Stimulated activated CD8-positive, alpha-beta memory T cell treated with anti-CD3 and anti-CD28 coated beads, Interleukin-4, amount 100 ng/mL, for 48 hours (primary cell): ENCODE measurements around the gene TNFAIP8L3.
"Not testable (repeated sequence)": the region's sequence is repeated elsewhere in the genome, so short reads cannot be mapped to it uniquely, and the experiment has no call there.

ENCODE experiments used
- DNase-seq: peaks from one replicate; pipeline ENCODE4 v3.0.0-alpha.2; 2020

The TNFAIP8L3 gene

DNA sequence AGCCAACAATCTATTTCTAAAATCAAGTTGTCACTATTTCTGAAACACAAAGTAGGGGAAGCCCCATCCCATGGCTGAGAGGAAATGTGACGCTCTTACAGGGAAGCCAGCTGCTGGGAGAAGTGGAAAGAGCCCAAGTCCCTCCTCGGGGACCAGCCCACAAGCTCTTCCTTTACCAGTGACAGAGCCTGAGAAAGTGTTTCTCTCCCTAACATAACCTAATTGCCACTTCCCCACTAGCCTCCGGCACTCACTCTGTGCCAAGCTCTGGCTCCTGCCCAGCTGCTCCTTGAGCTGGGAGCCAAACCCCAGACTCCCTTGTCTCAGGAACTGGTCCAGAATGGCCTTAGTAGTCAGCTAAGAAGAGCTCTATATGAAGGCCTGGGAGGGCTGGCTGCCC lies 42.9 kb downstream of the TNFAIP8L3 start:
- DNase-seq: no peak

DNA sequence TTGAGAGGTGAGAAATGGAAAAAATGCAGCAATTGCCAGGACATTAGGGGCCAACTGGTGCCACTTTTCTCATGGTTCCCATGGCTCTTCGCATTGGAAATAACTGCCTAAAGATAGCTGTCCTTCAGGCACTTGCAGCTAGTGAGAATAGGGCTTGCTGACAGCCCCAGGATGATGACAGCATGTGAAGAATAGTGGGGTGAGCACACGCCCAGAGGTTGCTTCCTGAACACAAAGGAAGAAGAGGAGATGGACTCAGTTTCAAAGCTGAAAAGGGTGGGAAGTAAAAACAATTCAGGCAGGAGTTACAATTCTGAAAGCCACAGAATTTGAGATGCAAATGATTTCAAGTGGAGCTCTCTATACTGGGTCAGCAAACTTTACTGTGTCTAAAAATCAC lies 45.6 kb downstream of the TNFAIP8L3 start:
- no peak for DNase-seq

GRCh38 chr15:51048308-51048707 lies 46.4 kb downstream of the TNFAIP8L3 start:
- DNase-seq: no peak

- DNase-seq: no peak
Measured at GRCh38 chr15:51046799-51047449, 47.8 kb downstream of the TNFAIP8L3 start.

- no peak for DNase-seq
Measured at GRCh38 chr15:51046016-51046415, 48.7 kb downstream of the TNFAIP8L3 start.

GRCh38 chr15:51044037-51044727 lies 50.5 kb downstream of the TNFAIP8L3 start:
- no peak for DNase-seq

DNA sequence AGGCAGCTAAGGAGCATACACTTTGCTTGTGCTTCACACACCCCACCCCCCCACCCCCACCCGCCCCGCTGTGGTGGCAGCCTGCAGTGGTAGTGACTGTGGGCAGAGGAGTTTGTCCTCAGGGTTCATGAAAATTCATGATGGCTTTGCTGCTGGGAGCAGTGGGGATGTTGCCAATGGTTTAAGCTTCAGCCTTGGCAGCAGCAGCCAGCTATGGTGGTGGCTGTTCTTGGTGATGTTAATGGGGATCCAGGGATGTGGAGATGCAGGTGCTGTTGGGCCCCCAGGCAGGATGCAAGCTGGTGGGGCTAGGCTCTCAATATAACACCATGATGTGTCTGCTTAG lies 55.8 kb downstream of the TNFAIP8L3 start:
- DNase-seq: no peak

GRCh38 chr15:51038162-51038973 lies 56.3 kb downstream of the TNFAIP8L3 start:
- no peak for DNase-seq

DNA sequence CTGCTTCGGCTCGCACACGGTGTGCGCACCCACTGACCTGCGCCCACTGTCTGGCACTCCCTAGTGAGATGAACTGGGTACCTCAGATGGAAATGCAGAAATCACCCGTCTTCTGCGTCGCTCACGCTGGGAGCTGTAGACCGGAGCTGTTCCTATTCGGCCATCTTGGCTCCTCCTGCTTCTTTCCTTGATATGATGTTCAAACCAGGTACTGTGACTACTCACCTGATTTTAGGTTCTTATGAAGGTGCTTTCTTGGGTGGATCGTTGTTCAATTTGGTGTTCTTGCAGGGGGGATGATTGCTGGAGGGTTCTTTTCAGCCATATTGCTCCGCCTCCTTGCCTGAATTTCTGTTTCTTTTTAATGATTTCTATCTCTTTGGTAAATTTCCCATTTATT lies 57.2 kb downstream of the TNFAIP8L3 start:
- DNase-seq: not testable (repeated sequence)

- no peak for DNase-seq
Measured at GRCh38 chr15:51030649-51031316, 63.9 kb downstream of the TNFAIP8L3 start.

DNA sequence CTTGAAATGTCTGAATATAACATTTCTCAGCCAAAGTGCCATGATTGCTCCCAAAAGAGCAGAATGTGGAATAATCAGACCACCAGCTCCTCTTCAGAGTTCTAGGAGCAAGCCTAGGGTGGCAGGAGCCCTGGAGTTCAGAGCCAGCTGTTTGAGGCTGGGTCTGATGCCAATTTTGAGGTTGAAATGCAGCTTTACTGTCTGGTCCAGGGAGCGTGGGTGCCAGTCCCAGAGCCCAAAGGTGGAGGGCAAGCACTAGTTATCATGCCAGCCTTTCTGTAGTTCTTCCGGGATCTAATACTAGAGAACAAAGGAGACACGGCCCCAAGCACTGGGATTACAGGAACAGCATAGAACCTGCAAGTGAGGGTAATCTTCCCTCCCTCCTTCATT lies 69.3 kb downstream of the TNFAIP8L3 start:
- no peak for DNase-seq

DNA sequence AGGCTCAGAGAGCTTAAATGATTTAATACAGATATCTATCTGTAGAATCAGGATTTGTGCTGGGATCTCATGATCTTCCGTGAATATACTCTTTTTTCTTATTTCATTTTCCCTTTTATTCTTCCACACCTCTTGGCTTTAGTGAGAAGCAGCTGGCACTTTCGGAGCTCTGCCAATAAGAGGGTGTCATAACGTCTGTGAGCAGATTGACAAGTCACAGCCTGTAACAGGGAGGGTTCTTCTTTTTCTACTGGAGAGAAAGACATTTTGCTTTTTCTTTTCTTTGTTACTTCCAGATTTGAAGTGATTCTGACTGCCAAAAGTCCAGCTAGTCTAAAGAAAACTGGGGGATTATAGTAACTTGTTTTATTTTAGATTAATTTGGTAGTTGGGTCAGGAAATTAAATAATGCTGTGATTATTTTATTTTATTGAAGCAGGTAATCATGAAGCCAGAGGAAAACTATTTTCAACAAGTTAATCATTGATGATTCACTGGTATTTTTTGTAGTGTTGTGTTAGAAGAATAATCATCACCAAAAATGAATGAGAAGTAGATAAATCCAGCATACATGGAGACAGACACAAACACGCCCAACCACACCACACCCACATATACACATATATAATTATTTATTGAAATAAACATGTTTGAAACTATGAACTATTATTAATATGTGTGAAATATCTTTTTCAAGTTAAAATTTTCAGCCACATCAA lies 69.8 kb downstream of the TNFAIP8L3 start:
- DNase-seq: no peak

DNA sequence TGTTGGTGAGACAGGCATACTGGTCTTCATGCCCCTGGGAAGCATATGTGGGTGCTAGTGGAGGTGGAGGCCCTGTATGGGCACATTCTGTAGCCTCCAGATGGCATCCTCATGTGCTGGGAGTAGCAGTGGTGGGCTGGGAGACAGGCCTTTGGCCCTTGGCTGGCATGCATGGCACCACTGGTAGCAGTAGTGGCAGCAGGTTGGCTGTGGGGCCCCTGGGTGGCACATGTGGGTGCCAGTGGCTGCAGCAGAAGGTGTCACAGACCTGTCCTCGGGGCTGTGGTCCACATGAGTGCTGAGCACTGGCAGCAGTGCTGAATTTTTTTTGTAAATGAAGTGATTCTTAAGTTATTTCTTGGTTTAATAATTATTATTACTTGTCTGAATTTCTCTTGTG lies 71.2 kb downstream of the TNFAIP8L3 start:
- DNase-seq: no peak

DNA sequence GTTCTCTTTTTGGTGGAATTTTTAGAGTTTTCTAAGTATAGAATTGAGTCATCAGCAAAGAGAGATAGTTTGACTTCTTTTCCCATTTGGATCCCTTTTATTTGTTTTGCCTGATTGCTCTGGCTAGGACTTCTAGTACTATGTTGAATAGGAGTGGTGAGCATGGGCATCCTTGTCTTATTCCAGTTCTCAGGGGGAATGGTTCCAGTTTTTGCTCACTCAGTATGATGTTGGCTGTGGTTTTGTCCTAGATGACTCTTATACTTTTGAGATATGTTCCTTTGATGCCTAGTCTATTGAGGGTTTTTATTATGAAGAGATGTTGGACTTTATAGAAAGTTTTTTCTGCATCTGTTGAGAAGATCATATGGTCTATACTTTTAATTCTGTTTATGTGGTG lies 72.5 kb downstream of the TNFAIP8L3 start:
- no peak for DNase-seq

DNA sequence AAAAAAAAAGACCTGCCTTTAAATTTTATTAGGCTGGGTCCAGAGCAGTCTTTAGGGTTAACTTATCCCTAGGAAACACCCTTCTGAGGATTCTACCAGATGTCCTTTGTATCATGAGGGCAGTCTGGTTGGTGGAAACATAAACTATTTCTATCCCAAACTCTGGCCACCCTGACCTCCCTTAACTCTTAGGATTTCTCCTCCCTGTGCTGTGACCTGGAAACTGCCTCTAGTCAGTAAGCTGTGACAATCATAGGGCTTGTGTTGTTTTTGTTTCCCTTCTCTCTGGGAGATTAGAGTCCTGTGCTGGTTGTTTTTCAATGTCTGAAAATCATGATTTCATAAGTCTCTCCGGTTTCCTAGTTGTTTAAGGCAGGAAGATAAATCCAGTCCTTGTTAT lies 78.1 kb downstream of the TNFAIP8L3 start:
- no peak for DNase-seq

- DNase-seq: no peak
Measured at GRCh38 chr15:51011212-51011611, 83.5 kb downstream of the TNFAIP8L3 start.

DNA sequence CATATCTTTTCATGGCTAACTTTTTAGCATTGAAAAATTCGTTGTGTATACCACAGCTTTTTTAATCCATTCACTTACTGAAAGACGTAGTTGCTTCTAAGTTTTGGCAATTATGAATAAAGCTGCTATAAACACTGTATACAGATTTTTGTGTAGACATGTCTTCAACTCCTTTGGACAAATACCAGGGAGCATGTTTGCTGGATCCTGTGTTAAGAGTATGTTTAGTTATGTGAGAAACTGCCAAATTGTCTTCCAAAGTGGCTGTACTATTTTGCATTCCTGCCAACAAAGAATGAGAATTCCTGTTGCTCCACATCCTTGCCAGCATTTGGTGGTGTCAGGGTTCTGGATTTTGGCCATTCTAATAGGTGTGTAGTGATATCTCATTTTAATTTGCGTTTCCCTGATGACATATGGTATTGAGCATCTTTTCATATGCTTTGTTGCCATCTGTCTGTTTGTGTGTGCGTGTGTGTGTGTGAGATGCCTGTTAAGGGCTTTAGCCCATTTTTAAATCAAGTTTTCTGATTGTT lies 87.5 kb downstream of the TNFAIP8L3 start:
- no peak for DNase-seq
